HG02840 (cell line): ENCODE measurements around the gene NUDT16L1.

Experiments
- ATAC-seq: cut with Tn5 transposase; IDR thresholded peaks from one replicate; pipeline ENCODE4 v1.9.1; 2021; ENCODE audit warnings: mild to moderate bottlenecking, moderate library complexity, moderate number of reproducible peaks; ENCODE audit not compliant: unreplicated experiment, low FRiP score

Gene NUDT16L1

GRCh38 chr16:4692460-4693295 lies 684 bp upstream of the NUDT16L1 start:
- ATAC-seq, result peak; percentile 18

DNA sequence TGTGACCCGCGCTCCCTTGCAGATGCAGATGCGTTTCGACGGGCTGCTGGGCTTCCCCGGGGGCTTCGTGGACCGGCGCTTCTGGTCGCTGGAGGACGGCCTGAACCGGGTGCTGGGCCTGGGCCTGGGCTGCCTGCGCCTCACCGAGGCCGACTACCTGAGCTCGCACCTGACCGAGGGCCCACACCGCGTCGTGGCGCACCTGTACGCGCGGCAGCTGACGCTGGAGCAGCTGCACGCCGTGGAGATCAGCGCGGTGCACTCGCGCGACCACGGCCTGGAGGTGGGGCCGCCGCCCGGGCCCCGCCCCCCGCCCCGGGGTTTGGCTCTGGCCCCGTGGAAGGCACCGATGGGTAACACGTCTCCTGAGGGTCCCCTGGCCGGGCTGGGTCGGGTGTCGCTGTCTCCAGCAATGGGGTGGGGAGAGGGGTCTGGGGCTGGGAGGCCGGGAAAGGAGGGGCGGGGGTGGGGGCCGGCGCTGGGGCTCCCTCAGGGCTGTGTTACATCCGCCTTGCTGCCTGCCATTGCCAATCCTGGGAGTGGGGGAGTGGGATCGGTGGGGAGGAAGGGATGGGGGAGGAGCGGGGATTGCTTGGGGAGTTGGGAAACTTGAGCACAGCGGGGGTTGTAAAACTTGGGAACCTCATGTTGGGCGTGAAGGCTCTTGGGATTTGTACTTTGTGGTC lies 737 bp downstream of the NUDT16L1 start:
- ATAC-seq, result no peak

- ATAC-seq, result no peak
Measured at GRCh38 chr16:4694642-4695451, 1.5 kb downstream of the NUDT16L1 start.

DNA sequence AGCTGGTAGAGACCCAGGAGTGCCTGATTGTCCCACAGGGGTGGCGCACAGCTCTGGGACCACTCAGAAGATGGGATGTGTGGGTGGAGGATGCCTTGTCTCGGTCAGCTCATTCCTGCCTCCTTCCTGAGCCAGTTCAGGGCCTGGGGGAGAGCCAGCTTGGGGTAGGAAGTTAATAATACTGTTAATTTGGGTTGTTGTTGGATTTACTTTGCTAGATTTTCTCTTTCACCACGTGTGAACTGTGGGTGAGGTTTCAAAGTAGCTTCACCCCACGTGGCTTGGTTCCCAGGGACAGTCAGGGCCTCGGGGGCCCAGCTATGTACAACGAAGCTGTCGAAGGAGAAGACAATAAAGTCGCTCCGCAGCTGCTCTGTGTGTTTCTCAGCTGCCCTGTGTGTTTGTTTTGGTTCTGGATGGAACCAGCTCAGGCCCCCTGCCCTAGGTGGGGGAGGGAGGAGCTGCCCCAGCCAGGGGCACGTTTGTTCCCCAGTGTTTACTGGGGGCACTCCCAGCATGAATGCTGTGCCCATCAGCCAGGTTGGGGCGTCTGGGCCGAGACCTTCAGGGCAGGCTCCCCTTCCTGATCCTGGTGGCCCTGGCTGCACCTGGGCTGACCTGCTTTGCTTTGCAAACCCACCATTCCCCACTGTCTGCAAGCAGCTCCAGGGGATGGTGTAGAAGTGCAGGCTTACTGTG lies 2.3 kb downstream of the NUDT16L1 start:
- no peak for ATAC-seq

GRCh38 chr16:4696172-4696904 lies 3.0 kb downstream of the NUDT16L1 start:
- no peak for ATAC-seq

DNA sequence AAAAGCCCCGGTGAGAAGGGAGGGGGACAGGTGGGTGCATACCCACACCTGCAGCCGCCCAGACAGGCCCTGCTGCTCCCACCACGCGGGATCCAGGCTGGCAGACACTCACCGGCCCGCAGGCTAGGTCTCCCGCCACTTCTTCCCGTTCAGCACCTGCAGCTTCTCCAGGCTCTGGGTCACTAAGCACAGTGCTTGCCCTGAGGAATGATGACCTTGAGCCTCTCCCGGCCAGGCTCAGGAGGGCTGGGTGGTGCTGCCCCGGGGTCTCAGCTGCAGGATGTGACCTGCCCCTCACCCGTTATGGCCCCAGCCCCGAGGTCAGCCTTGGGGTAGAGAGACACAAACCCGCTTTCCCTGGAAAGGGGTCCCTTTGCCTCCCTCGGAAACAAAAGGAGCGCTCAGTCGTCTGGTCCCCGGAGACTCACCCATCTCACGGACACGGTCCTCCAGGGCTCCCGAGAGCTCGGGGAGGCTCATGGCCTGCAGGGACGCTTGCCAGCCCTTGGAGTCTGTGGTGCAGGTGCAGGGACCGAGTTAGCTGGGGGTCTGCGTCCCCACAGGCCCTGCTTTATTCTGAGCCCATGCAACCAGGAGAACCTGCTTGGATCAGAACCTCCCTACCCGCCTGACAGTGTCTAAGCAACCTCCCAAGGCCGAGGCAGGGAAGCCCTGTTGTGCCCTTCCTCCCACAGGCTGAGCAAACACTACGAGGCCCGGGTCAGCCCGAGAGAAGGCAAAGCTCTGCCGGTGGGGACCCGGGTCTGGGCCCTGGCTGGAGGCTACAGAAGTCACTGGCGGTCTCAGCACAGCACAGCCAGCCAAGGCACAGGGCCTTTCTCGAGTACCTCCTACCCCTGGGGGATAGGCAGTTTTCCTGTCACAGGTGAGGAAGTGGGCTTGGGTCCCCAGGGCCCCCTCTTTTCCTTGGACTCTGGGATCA lies 3.8 kb downstream of the NUDT16L1 start:
- no peak for ATAC-seq

GRCh38 chr16:4697848-4698291 lies 4.5 kb downstream of the NUDT16L1 start:
- no peak for ATAC-seq

DNA sequence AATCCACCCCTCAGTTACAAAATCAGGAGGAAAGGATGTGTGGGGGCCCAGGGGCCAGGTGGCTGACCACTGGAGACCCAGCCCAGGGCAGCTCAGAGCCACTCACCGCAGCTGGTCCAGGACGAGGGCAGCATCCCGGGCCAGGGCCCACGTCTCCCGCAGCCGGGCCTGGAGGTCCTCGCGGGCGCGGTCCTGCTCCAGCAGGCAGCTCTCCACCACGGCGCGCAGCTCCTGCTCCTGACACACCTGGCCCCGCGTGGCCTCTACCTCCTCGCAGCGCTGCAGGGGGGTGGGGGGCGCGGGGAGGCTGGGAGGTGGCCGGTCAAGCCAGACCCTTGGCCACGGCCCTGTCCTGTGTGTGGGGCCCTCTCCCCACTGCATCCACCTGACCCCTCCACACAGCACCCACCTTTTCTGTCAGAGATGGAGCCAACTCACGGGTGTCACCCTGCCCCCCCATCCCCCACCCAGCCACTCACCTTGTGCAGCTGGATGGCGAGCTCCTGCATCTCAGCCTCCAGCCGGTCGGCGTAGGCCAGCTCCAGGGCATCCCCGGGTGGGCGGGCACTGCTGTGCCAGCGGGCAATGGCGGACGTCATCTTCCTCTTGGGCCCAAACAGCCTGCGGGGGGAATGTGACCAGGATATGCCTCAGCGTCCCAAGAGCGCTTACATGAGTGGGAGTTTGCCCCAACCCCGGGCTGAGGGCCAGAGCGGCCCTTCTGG lies 5.1 kb downstream of the NUDT16L1 start:
- ATAC-seq, result no peak

DNA sequence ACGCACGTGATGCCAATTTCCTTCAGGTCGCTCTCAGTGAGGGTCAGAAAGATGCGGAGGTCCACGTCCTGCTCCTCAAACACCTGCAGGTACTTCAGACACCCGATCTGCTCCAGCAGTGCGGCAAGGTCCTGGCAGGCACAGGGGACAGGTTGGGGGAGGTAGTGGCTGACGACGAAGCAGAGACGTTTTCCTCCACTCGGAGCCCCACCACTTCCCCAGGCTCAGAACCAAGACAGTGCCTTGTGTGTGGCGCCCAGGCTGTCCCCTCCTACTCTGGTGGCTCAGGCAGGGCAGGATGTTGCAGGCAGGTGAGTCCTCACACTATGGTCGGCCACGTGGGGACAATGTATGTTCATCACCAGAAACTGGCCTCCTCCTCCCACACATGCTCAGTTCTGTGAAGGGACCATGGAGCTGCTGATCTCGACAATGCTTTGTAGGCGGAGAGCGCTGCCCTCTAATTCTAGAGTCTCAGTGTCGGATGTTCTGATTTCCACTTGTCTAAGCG lies 5.7 kb downstream of the NUDT16L1 start:
- ATAC-seq, result no peak

DNA sequence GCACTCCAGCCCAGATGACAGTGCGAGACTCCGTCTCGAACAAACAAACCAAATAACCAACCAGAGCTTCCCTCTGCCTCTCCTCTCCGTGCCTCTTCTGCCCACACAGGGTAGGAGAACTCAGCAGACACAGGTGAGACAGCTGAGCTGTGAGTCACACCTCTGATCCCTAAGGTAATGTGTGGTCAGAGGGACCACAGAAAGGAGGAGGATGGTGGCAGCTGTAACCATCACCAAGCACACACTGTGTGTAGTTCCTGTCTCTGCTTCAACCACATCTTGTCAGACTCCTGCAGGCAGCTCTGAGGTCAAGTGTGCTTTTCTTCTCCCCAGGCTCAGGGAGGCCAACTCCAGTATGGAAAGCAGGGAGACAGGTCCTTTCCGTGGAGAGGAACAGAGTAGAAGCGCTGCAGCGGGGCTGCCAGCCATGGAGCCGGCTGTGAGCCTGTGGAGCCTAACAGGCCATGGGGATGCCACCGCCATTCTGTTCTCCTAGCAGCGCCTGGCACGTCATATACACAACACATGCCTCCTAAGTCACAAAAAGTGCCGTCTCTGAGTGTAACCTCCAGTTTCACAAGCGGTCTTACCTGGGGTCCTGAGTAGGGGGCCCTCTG lies 7.1 kb downstream of the NUDT16L1 start:
- ATAC-seq, result no peak

GRCh38 chr16:4700997-4701743 lies 7.8 kb downstream of the NUDT16L1 start:
- ATAC-seq, result no peak

- ATAC-seq, result no peak
Measured at GRCh38 chr16:4701791-4702465, 8.6 kb downstream of the NUDT16L1 start.

DNA sequence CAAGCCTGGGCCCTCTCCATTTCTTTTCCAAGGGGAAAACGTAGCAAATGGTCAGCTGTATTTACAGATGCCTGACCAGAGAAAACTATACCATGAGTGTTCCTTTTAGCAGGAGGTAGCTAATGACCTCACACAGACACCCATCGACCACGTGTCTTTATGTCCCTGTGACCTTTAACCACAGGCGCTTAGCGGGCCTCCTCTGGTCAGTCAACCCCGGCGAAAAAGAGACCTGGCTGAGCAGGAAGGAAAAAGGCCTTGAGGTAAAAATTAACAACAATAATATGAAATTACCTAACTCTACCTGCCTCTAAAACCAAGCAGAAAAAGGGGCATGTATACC lies 9.1 kb downstream of the NUDT16L1 start:
- ATAC-seq, result no peak

- no peak for ATAC-seq
Measured at GRCh38 chr16:4703906-4704305, 10.5 kb downstream of the NUDT16L1 start.

DNA sequence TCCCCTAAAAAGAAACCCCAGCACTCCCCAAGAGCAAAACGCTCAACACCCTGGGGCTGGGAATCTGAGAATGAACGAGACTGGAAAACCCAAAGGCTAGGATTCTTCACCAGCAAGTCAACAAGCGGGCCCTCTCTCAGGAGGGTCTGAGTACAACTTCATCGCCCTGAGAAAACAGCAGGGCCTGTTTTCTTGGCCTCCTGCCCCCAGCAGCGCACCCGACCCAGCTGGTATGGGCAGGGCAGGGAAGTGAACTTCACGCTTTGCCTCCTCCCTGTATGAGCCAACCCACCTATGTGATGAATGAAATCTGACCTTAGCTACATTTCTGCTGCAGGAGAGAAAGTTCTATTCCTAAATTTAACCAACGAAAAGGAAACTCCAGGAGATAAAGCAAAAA lies 11.1 kb downstream of the NUDT16L1 start:
- no peak for ATAC-seq

- ATAC-seq, result no peak
Measured at GRCh38 chr16:4704913-4705312, 11.6 kb downstream of the NUDT16L1 start.
